ENCODE measurements around the gene HSD17B12. TPM values are rescaled to one million over a fixed set of nuclear protein-coding genes. Genes with fewer than 3 reads are reported as not detected.

Gene HSD17B12
- total RNA-seq, 1 donor from 2014 or later = 83.6 TPM

GRCh38 chr11:43788421-43788820 lies 107.9 kb downstream of the HSD17B12 start:
- no peaks in the 10 kb centered on the region for H3K4me1 ChIP-seq
- no peak for DNase-seq
- H3K9me3 ChIP-seq (replicated peaks) = peaks cover 17% of the 10 kb centered on the region
- intact Hi-C loops (cut with micrococcal nuclease) = no loop called here
- no peak for TF ChIP-seq CTCF (IDR thresholded peaks at IDR 0.05; ENCODE audit: borderline replicate concordance)
- H3K27me3 ChIP-seq (ENCODE audit: low read depth) = no peaks in the 10 kb centered on the region
- H3K36me3 ChIP-seq = no peaks in the 10 kb centered on the region
- H3K4me3 ChIP-seq = no peak overlapping the region
- H3K27ac ChIP-seq (replicated peaks) = no peak overlapping the region

GRCh38 chr11:43789700-43790443 lies 109.3 kb downstream of the HSD17B12 start:
- Histone ChIP-seq H3K4me3 (no peak overlapping the region), H3K36me3 (no peaks in the 10 kb centered on the region), H3K27me3 (ENCODE audit: low read depth) (no peaks in the 10 kb centered on the region), H3K9me3 (replicated peaks) (peaks cover 3% of the 10 kb centered on the region), H3K27ac (replicated peaks) (no peak overlapping the region), H3K4me1 (no peaks in the 10 kb centered on the region)
- no peak for DNase-seq
- intact Hi-C loops (cut with micrococcal nuclease) = no loop called here
- no peak for TF ChIP-seq CTCF (IDR thresholded peaks at IDR 0.05; ENCODE audit: borderline replicate concordance)

- Histone ChIP-seq H3K27ac (replicated peaks) (no peak overlapping the region), H3K4me1 (no peaks in the 10 kb centered on the region), H3K36me3 (no peaks in the 10 kb centered on the region), H3K4me3 (no peak overlapping the region), H3K9me3 (replicated peaks) (no peaks in the 10 kb centered on the region), H3K27me3 (ENCODE audit: low read depth) (no peaks in the 10 kb centered on the region)
- no peak for DNase-seq
- TF ChIP-seq CTCF (IDR thresholded peaks at IDR 0.05; ENCODE audit: borderline replicate concordance) = no peak
- intact Hi-C loops (cut with micrococcal nuclease) = no loop called here
Observed at GRCh38 chr11:43790444-43790794, 109.9 kb downstream of the HSD17B12 start.

- H3K27me3 ChIP-seq (ENCODE audit: low read depth) = no peaks in the 10 kb centered on the region
- H3K4me3 ChIP-seq = no peak overlapping the region
- H3K4me1 ChIP-seq = no peaks in the 10 kb centered on the region
- H3K36me3 ChIP-seq = peaks cover 12% of the 10 kb centered on the region
- no peak overlapping the region for H3K27ac ChIP-seq (replicated peaks)
- intact Hi-C loops (cut with micrococcal nuclease) = no loop called here
- TF ChIP-seq CTCF (IDR thresholded peaks at IDR 0.05; ENCODE audit: borderline replicate concordance) = no peak
- no peaks in the 10 kb centered on the region for H3K9me3 ChIP-seq (replicated peaks)
- DNase-seq = no peak
Observed at GRCh38 chr11:43797337-43797736, 116.8 kb downstream of the HSD17B12 start.

- intact Hi-C loops (cut with micrococcal nuclease) = no loop called here
- Histone ChIP-seq H3K4me3 (no peak overlapping the region), H3K36me3 (peaks cover 12% of the 10 kb centered on the region), H3K27me3 (ENCODE audit: low read depth) (no peaks in the 10 kb centered on the region), H3K9me3 (replicated peaks) (no peaks in the 10 kb centered on the region), H3K27ac (replicated peaks) (no peak overlapping the region), H3K4me1 (no peaks in the 10 kb centered on the region)
- DNase-seq = no peak
- no peak for TF ChIP-seq CTCF (IDR thresholded peaks at IDR 0.05; ENCODE audit: borderline replicate concordance)
Observed at GRCh38 chr11:43797866-43798265, 117.3 kb downstream of the HSD17B12 start.

Data from left ventricle myocardium inferior (tissue), 1 donor.